Inflammatory macrophage treated with lipopolysaccharide for 4 hours (primary cell): Measurements from ENCODE around the gene SWT1.
"Not testable (repeated sequence)": the region's sequence is repeated elsewhere in the genome, so short reads cannot be mapped to it uniquely, and the experiment has no call there.

Experiments
- DNase-seq: peaks from one replicate; pipeline ENCODE4 v3.0.0-alpha.2; 2020

The SWT1 gene

GRCh38 chr1:185250063-185250462 lies 93.1 kb downstream of the SWT1 start:
- DNase-seq: no peak

- not testable (repeated sequence) for DNase-seq
Measured at GRCh38 chr1:185251928-185252327, 95.0 kb downstream of the SWT1 start.

- not testable (repeated sequence) for DNase-seq
Measured at GRCh38 chr1:185252404-185252803, 95.4 kb downstream of the SWT1 start.

- not testable (repeated sequence) for DNase-seq
Measured at GRCh38 chr1:185255595-185255994, 98.6 kb downstream of the SWT1 start.

- DNase-seq: not testable (repeated sequence)
Measured at GRCh38 chr1:185257116-185257949, 100.4 kb downstream of the SWT1 start.

GRCh38 chr1:185257950-185258208 lies 100.9 kb downstream of the SWT1 start:
- no peak for DNase-seq

- DNase-seq: no peak
Measured at GRCh38 chr1:185258676-185259075, 101.7 kb downstream of the SWT1 start.

GRCh38 chr1:185260611-185261010 lies 103.6 kb downstream of the SWT1 start:
- peak; percentile 82 for DNase-seq

- DNase-seq: no peak
Measured at GRCh38 chr1:185262151-185262550, 105.2 kb downstream of the SWT1 start.

GRCh38 chr1:185263292-185263691 lies 106.3 kb downstream of the SWT1 start:
- DNase-seq: no peak

GRCh38 chr1:185263780-185264179 lies 106.8 kb downstream of the SWT1 start:
- DNase-seq: no peak

GRCh38 chr1:185265314-185265713 lies 108.3 kb downstream of the SWT1 start:
- DNase-seq: no peak

- no peak for DNase-seq
Measured at GRCh38 chr1:185267301-185267700, 110.3 kb downstream of the SWT1 start.

GRCh38 chr1:185267701-185268100 lies 110.7 kb downstream of the SWT1 start:
- DNase-seq: no peak

GRCh38 chr1:185268352-185268751 lies 111.4 kb downstream of the SWT1 start:
- no peak for DNase-seq

- DNase-seq: no peak
Measured at GRCh38 chr1:185271921-185272320, 115.0 kb downstream of the SWT1 start.

GRCh38 chr1:185279571-185279970 lies 122.6 kb downstream of the SWT1 start:
- no peak for DNase-seq

- DNase-seq: no peak
Measured at GRCh38 chr1:185280589-185280988, 123.6 kb downstream of the SWT1 start.

GRCh38 chr1:185281245-185281644 lies 124.3 kb downstream of the SWT1 start:
- no peak for DNase-seq

GRCh38 chr1:185284116-185284515 lies 127.1 kb downstream of the SWT1 start:
- DNase-seq: no peak

- DNase-seq: no peak
Measured at GRCh38 chr1:185284533-185285276, 127.7 kb downstream of the SWT1 start.

GRCh38 chr1:185287451-185287850 lies 130.5 kb downstream of the SWT1 start:
- DNase-seq: no peak

- no peak for DNase-seq
Measured at GRCh38 chr1:185288435-185288834, 131.5 kb downstream of the SWT1 start.

GRCh38 chr1:185289880-185290279 lies 132.9 kb downstream of the SWT1 start:
- no peak for DNase-seq

GRCh38 chr1:185291159-185291558 lies 134.2 kb downstream of the SWT1 start:
- no peak for DNase-seq
